ENCODE results near the gene GRM1.

The GRM1 gene

DNA sequence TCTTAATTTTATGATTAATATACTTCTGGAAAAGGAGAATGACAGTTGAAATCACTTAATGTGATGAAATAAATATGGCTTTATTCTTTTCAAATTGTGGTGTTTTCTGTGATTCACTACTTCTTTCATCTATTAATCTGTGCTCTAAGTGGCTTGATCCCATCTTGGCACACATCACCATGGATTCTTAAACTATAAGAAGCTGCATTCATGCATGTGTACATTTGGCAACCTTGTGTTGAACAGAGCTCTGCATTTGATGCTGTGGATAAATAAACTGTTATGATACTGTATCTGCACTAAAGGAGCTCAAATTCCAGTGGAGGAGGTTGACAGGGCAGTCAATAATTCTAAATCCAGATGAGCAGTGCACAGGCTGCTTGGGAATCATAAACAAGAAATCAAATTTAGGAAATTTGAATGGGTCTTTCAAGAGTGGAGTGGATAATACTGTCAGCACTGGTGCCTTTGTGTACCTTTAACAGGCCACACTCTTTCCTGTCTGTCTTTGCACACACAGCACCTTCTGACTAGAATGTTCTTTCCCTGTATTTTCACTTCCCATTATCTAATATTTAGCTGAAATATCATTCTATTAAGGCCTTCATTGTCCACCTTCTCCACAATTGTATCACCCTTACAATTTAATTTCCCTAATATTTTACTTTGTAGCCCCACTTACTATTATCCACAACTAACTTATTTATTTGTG, 252.9 kb downstream of the GRM1 start:
- in situ Hi-C loops (cut with MboI; ENCODE audit: low sequenced_read_pairs) = no loop called here

GRCh38 chr6:146282837-146283236, 254.0 kb downstream of the GRM1 start:
- no peaks in the 10 kb centered on the region for H3K36me3 ChIP-seq (replicated peaks)
- H3K27me3 ChIP-seq (ENCODE audit: low read depth) = no peaks in the 10 kb centered on the region
- H3K4me1 ChIP-seq = no peaks in the 10 kb centered on the region
- no peak overlapping the region for H3K4me3 ChIP-seq
- DNase-seq (ENCODE audit: low spot score in 2 of 2) = no peak
- in situ Hi-C loops (cut with MboI; ENCODE audit: low sequenced_read_pairs) = no loop called here
- H3K9me3 ChIP-seq = no peaks in the 10 kb centered on the region

More for the DNA sequence above, 252.9 kb downstream of the GRM1 start:
- Histone ChIP-seq H3K36me3 (replicated peaks) (no peaks in the 10 kb centered on the region), H3K4me1 (no peaks in the 10 kb centered on the region), H3K27me3 (ENCODE audit: low read depth) (no peaks in the 10 kb centered on the region), H3K9me3 (no peaks in the 10 kb centered on the region), H3K4me3 (no peak overlapping the region)
- no peak for DNase-seq (ENCODE audit: low spot score in 2 of 2)

DNA sequence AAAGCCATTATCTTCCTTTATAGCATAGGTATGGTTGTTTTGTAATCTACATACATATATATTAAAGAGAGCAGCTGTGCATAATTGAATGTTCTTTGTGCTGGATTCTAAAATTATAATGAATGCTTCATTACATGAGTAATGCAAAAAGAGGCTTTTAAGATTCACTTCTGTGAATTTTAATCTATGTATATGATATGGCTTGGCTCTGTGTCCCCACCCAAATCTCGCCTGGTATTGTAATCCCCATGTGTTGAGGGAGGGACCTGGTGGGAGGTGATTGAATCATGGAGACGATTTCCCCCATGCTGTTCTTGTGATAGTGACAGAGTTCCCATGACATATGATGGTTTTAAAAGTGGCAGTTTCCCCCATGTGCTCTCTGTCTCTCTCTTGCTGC, 255.4 kb downstream of the GRM1 start:
- Histone ChIP-seq H3K36me3 (replicated peaks) (no peaks in the 10 kb centered on the region), H3K4me3 (no peak overlapping the region), H3K27me3 (ENCODE audit: low read depth) (no peaks in the 10 kb centered on the region), H3K9me3 (no peaks in the 10 kb centered on the region), H3K4me1 (no peaks in the 10 kb centered on the region)
- no peak for DNase-seq (ENCODE audit: low spot score in 2 of 2)
- in situ Hi-C loops (cut with MboI; ENCODE audit: low sequenced_read_pairs) = no loop called here

GRCh38 chr6:146286961-146287360, 258.1 kb downstream of the GRM1 start:
- H3K4me3 ChIP-seq = no peak overlapping the region
- DNase-seq (ENCODE audit: low spot score in 2 of 2) = no peak
- H3K27me3 ChIP-seq (ENCODE audit: low read depth) = no peaks in the 10 kb centered on the region
- in situ Hi-C loops (cut with MboI; ENCODE audit: low sequenced_read_pairs) = no loop called here
- no peaks in the 10 kb centered on the region for H3K36me3 ChIP-seq (replicated peaks)
- peaks cover 15% of the 10 kb centered on the region for H3K4me1 ChIP-seq
- no peaks in the 10 kb centered on the region for H3K9me3 ChIP-seq

DNA sequence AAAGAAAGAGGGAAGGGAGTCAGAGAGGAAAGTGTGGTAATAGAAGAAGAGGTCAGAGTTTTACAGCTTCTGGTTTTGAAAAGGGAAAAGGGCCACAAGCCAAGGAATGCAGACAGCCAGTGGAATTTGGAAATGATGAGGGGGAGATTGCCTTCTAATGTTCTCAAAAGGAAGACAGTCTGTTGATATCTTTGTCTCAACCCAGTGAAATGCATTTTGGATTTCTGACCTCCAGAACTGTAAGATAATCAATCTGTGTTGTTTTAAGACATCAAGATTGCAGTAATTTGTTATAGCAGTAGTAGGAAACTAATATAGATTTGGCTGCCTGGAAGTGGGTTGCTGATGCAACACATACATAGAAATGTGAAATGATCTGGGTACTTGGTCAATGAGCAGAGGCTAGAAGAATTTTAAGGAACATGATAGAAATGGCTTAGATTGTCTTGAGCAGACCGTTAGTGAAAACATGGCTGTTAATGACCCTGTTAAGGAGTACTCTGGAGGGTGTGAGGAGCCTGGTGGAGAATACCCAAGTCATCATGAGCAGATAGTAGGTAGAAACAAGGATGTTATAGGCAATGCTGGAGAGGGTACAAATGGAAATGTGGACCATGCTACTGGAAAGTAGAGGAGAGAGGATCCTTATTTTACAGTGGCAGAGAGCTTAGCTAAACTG, 259.0 kb downstream of the GRM1 start:
- Histone ChIP-seq H3K4me3 (no peak overlapping the region), H3K36me3 (replicated peaks) (no peaks in the 10 kb centered on the region), H3K4me1 (peaks cover 15% of the 10 kb centered on the region), H3K27me3 (ENCODE audit: low read depth) (no peaks in the 10 kb centered on the region), H3K9me3 (no peaks in the 10 kb centered on the region)
- DNase-seq (ENCODE audit: low spot score in 2 of 2) = no peak
- in situ Hi-C loops (cut with MboI; ENCODE audit: low sequenced_read_pairs) = no loop called here

DNA sequence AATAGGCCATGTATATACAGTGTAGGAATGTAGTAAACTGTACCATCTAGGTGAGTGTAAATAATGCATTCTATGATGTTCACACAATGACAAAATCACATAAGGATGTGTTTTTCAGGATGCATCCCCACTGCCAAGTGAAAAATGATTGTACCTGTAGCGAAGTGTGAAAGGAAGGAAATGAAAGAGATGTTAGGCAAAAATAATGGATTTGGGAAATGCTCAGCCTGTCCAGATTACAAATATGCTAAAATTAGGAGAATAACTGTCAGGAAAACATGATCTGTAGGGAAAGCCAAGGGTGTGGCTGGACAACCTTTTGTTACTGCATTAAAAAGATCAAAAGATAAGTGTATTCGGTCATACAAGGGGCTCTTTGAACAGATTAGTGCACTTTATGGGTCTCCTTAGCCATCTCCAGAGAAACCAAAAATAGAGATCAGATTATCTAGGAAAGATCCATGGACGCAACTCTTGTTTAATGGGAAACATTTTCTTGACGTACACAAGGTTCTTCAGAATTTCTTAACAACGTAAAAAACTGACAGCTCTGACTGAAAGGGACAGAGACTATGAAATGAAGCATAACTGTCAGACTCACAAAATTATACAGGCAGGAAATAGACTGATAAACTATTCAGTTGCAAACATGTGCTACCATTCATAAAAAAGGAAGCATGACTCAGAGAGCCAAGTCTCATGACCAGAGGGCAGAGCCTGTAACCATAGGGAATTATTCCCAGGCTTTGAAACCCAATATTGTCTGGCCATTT, 261.1 kb downstream of the GRM1 start:
- H3K4me3 ChIP-seq = no peak overlapping the region
- H3K36me3 ChIP-seq (replicated peaks) = no peaks in the 10 kb centered on the region
- no peaks in the 10 kb centered on the region for H3K9me3 ChIP-seq
- DNase-seq (ENCODE audit: low spot score in 2 of 2) = peak in 1 of 2 experiments; percentile 41
- peaks cover 15% of the 10 kb centered on the region for H3K4me1 ChIP-seq
- no peaks in the 10 kb centered on the region for H3K27me3 ChIP-seq (ENCODE audit: low read depth)
- in situ Hi-C loops (cut with MboI; ENCODE audit: low sequenced_read_pairs) = no loop called here

GRCh38 chr6:146290589-146290901, 261.7 kb downstream of the GRM1 start:
- Histone ChIP-seq H3K36me3 (replicated peaks) (no peaks in the 10 kb centered on the region), H3K27me3 (ENCODE audit: low read depth) (no peaks in the 10 kb centered on the region), H3K4me3 (no peak overlapping the region), H3K9me3 (no peaks in the 10 kb centered on the region), H3K4me1 (peaks cover 15% of the 10 kb centered on the region)
- in situ Hi-C loops (cut with MboI; ENCODE audit: low sequenced_read_pairs) = no loop called here
- no peak for DNase-seq (ENCODE audit: low spot score in 2 of 2)

- no peaks in the 10 kb centered on the region for H3K9me3 ChIP-seq
- H3K4me1 ChIP-seq = peaks cover 15% of the 10 kb centered on the region
- DNase-seq (ENCODE audit: low spot score in 2 of 2) = no peak
- in situ Hi-C loops (cut with MboI; ENCODE audit: low sequenced_read_pairs) = no loop called here
- H3K36me3 ChIP-seq (replicated peaks) = no peaks in the 10 kb centered on the region
- H3K4me3 ChIP-seq = no peak overlapping the region
- no peaks in the 10 kb centered on the region for H3K27me3 ChIP-seq (ENCODE audit: low read depth)
These were observed 263.6 kb downstream of the GRM1 start for GRCh38 chr6:146292506-146292905.

DNA sequence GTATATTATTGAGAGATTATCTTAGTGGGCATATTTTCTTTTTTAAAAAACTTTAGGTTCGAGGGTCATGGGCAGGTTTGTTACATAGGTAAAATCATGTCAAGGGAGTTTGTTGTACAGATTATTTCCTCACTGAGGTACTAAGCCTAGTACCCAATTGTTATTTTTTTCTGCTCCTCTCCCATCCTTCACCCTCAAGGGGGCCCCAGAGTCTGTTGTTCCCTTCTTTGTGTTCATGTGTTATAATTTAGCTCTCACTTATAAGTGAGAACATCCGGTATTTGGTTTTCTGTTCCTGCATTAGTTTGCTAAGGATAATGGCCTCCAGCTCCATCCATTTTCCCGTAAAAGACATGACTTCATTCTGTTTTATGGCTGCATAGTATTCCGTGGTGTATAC, 266.8 kb downstream of the GRM1 start:
- Histone ChIP-seq H3K36me3 (replicated peaks) (no peaks in the 10 kb centered on the region), H3K4me3 (no peak overlapping the region), H3K4me1 (peaks cover 3% of the 10 kb centered on the region), H3K9me3 (no peaks in the 10 kb centered on the region), H3K27me3 (ENCODE audit: low read depth) (no peaks in the 10 kb centered on the region)
- in situ Hi-C loops (cut with MboI; ENCODE audit: low sequenced_read_pairs) = no loop called here
- no peak for DNase-seq (ENCODE audit: low spot score in 2 of 2)

GRCh38 chr6:146297815-146298214, 269.0 kb downstream of the GRM1 start:
- H3K27me3 ChIP-seq (ENCODE audit: low read depth) = no peaks in the 10 kb centered on the region
- H3K4me1 ChIP-seq = peaks cover 12% of the 10 kb centered on the region
- no peak overlapping the region for H3K4me3 ChIP-seq
- DNase-seq (ENCODE audit: low spot score in 2 of 2) = no peak
- in situ Hi-C loops (cut with MboI; ENCODE audit: low sequenced_read_pairs) = no loop called here
- no peaks in the 10 kb centered on the region for H3K36me3 ChIP-seq (replicated peaks)
- H3K9me3 ChIP-seq = no peaks in the 10 kb centered on the region

DNA sequence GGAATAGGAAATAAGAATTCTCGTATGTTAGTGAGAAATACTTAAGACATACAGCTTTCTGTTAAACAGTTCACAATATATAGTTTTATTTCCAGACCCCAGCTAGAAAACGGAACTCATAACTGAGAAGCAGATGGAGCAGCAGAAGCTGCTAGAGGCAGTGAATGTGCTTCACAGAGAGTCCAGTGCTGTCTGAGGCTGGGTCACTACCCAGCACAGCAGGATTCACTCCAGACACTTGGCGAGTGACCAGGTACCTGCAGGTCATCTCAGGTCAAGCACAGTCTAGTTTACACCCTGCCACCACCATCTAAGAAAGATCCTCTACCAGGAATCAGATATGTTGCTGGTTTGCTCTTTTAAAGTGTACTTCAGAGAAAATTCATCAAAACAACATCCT, 271.7 kb downstream of the GRM1 start:
- H3K36me3 ChIP-seq (replicated peaks) = no peaks in the 10 kb centered on the region
- H3K27me3 ChIP-seq (ENCODE audit: low read depth) = no peaks in the 10 kb centered on the region
- H3K9me3 ChIP-seq = no peaks in the 10 kb centered on the region
- in situ Hi-C loops (cut with MboI; ENCODE audit: low sequenced_read_pairs) = no loop called here
- no peak overlapping the region for H3K4me3 ChIP-seq
- peaks cover 12% of the 10 kb centered on the region for H3K4me1 ChIP-seq
- DNase-seq (ENCODE audit: low spot score in 2 of 2) = no peak

GRCh38 chr6:146301764-146302163, 272.9 kb downstream of the GRM1 start:
- Histone ChIP-seq H3K36me3 (replicated peaks) (no peaks in the 10 kb centered on the region), H3K9me3 (no peaks in the 10 kb centered on the region), H3K27me3 (ENCODE audit: low read depth) (no peaks in the 10 kb centered on the region), H3K4me1 (peaks cover 12% of the 10 kb centered on the region), H3K4me3 (no peak overlapping the region)
- no peak for DNase-seq (ENCODE audit: low spot score in 2 of 2)
- in situ Hi-C loops (cut with MboI; ENCODE audit: low sequenced_read_pairs) = no loop called here

DNA sequence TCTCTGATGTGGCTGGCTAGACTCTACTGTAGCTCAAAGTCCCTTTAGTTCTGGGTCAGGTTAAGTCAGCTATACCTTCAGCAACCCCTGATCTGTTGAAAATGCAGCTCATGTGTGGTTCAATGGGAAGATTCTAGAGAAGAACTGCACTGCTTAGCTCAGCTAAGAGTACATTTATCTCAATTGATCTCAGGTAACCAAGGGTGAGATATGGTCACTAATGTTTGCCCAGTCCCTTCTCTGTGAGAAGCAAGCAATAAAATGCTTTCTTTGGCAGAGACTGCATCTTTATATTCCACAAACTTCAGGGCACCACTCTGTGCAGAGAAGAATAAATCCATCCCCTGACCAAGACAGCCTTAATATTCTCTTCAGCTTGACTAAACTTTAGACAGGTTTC, 274.1 kb downstream of the GRM1 start:
- H3K9me3 ChIP-seq = no peaks in the 10 kb centered on the region
- in situ Hi-C loops (cut with MboI; ENCODE audit: low sequenced_read_pairs) = no loop called here
- H3K4me3 ChIP-seq = no peak overlapping the region
- H3K36me3 ChIP-seq (replicated peaks) = no peaks in the 10 kb centered on the region
- H3K27me3 ChIP-seq (ENCODE audit: low read depth) = no peaks in the 10 kb centered on the region
- DNase-seq (ENCODE audit: low spot score in 2 of 2) = no peak
- H3K4me1 ChIP-seq = peaks cover 12% of the 10 kb centered on the region

- DNase-seq (ENCODE audit: low spot score in 2 of 2) = no peak
- H3K4me3 ChIP-seq = no peak overlapping the region
- in situ Hi-C loops (cut with MboI; ENCODE audit: low sequenced_read_pairs) = no loop called here
- no peaks in the 10 kb centered on the region for H3K9me3 ChIP-seq
- peaks cover 12% of the 10 kb centered on the region for H3K4me1 ChIP-seq
- no peaks in the 10 kb centered on the region for H3K27me3 ChIP-seq (ENCODE audit: low read depth)
- no peaks in the 10 kb centered on the region for H3K36me3 ChIP-seq (replicated peaks)
These were observed 275.3 kb downstream of the GRM1 start for GRCh38 chr6:146304181-146304580.
